Aorta (tissue), 5 donors: ENCODE results near the gene ZDHHC11B. TPM values are rescaled to one million over a fixed set of nuclear protein-coding genes. Genes with fewer than 3 reads are reported as not detected.
"Not testable (repeated sequence)": the region's sequence is repeated elsewhere in the genome, so short reads cannot be mapped to it uniquely, and the experiment has no call there.

Experiments used
- ATAC-seq: fragments of 200-7000 bp; cut with Tn5 transposase; one replicate; pipeline ENCODE4 v1.9.1; 2022; ENCODE audit warnings: moderate library complexity; ENCODE audit not compliant: low FRiP score
- DNase-seq, 2 donors: peaks; one replicate each; pipeline ENCODE4 v3.0.0-alpha.2; 2020
- H3K27ac ChIP-seq, 2 donors: one replicate each; pipeline ENCODE4 v1.5.1; 2013; ENCODE audit warnings: low read length in 2 of 2, mild to moderate bottlenecking in 2 of 2, moderate library complexity in 2 of 2, control low read depth in 1 of 2, inconsistent platforms in 1 of 2, low read depth in 1 of 2
- H3K27me3 ChIP-seq, 2 donors: one replicate each; pipeline ENCODE4 v1.6.1; 2013; ENCODE audit warnings: control low read depth in 1 of 2, low read length in 1 of 2, mild to moderate bottlenecking in 1 of 2, moderate library complexity in 1 of 2; ENCODE audit not compliant: insufficient read depth in 2 of 2, control insufficient read depth in 1 of 2
- H3K36me3 ChIP-seq, 2 donors: one replicate each; pipeline ENCODE4 v1.6.1; 2013; ENCODE audit warnings: control low read depth in 1 of 2, low read length in 1 of 2, mild to moderate bottlenecking in 1 of 2; ENCODE audit not compliant: insufficient read depth in 2 of 2, control insufficient read depth in 1 of 2
- H3K4me1 ChIP-seq, 2 donors: one replicate each; pipeline ENCODE4 v1.6.1; 2013; ENCODE audit warnings: low read length in 2 of 2, control low read depth in 1 of 2, mild to moderate bottlenecking in 1 of 2, moderate library complexity in 1 of 2; ENCODE audit not compliant: insufficient read depth in 2 of 2, control insufficient read depth in 1 of 2
- H3K4me3 ChIP-seq, 2 donors: one replicate each; pipeline ENCODE4 v1.5.1; 2013; ENCODE audit warnings: low read length in 2 of 2, control low read depth in 1 of 2, mild to moderate bottlenecking in 1 of 2
- H3K9me3 ChIP-seq: one replicate; pipeline ENCODE4 v1.6.1; 2013; ENCODE audit warnings: mild to moderate bottlenecking, low read length; ENCODE audit not compliant: control insufficient read depth
- WGBS, 2 donors: extraction: QIAGEN DNeasy Blood & Tissue Kit; methylation state at CpG; one replicate each; pipeline ENCODE4 v1.1.7; 2013; 5-methylcytosine and 5-hydroxymethylcytosine counted together
- intact Hi-C, 2 donors: fragments of 100-400 bp; cut with DNase I; formaldehyde crosslinking; loops; one replicate each; pipeline versions ENCODE4 v1.14.2 to v1.15.0; 2022
- polyA plus RNA-seq, 2 donors: library from polyadenylated mRNA; stranded (reverse); fragments of 200-250 nt; gene quantifications; one replicate each; pipeline ENCODE4 v1.2.3, GENCODE V29; 2013
- total RNA-seq, 2 donors: library from RNA; stranded (reverse); fragmentation: NEBNext Ultra II Directional; extraction: Animal tissue kit (Norgen Biotek cat#: 25700); gene quantifications; one replicate each; pipeline ENCODE4 v1.2.1, GENCODE V29; 2021
- donor health status: healthy with polysubstance abuse.
- donor health status: Bipolar disorder and iron deficiency.
- donor health status: DM: no; HTN: no; CAD: no.
- donor health status: DM: no; HTN: no; CAD: no.
- donor health status: DM: yes; HTN: yes; CAD: no.

The ZDHHC11B gene
- total and polyA plus RNA-seq, 4 donors, result 2.0 to 17.7 (median 5.2) TPM

- WGBS, 2 donors, result 3 to 5% methylated on average over 9 to 14 of the region's 22 CpGs
- H3K4me1 ChIP-seq, H3K4me3 ChIP-seq, H3K27ac ChIP-seq, intact Hi-C loops, H3K36me3 ChIP-seq, H3K9me3 ChIP-seq, H3K27me3 ChIP-seq: not testable (repeated sequence)
- peak in 1 of 2 donors; percentile 82 for DNase-seq
- peak; percentile 31 for ATAC-seq
Measured at GRCh38 chr5:694042-694431, 90.5 kb downstream of the ZDHHC11B start.

GRCh38 chr5:693271-694041 lies 91.1 kb downstream of the ZDHHC11B start, which contains the start of gene TPPP:
TSS of gene TPPP (minus strand) at chr5:693352. CDS start at chr5:678060, 15,292 bp downstream.
- peak within 1 kb of the TSS; percentile 47 to 87 for H3K4me3 ChIP-seq
- H3K27ac ChIP-seq, H3K36me3 ChIP-seq, intact Hi-C loops, H3K27me3 ChIP-seq, H3K4me1 ChIP-seq, H3K9me3 ChIP-seq: not testable (repeated sequence)
- peak; percentile 88 for ATAC-seq
- peak; percentile 92 to 100 for DNase-seq
- WGBS, 2 donors, result 1 to 2% methylated on average over 32 to 90 of the region's 109 CpGs

GRCh38 chr5:692529-693041 lies 91.9 kb downstream of the ZDHHC11B start:
- WGBS, 2 donors, result 1% methylated on average over 31 to 41 of the region's 41 CpGs
- H3K9me3 ChIP-seq, H3K27ac ChIP-seq, ATAC-seq, H3K36me3 ChIP-seq, H3K4me1 ChIP-seq, intact Hi-C loops, H3K27me3 ChIP-seq: not testable (repeated sequence)
- DNase-seq, result peak in 1 of 2 donors; percentile 77
- peak overlapping the region; percentile 47 to 87 for H3K4me3 ChIP-seq

- intact Hi-C loops, result no loop called here
- ATAC-seq (no peak), DNase-seq (no peak)
- Histone ChIP-seq H3K4me1 (no peaks in the 10 kb centered on the region), H3K27ac (no peak overlapping the region), H3K4me3 (peak overlapping the region; percentile 21 to 47), H3K9me3 (no peaks in the 10 kb centered on the region), H3K36me3 (no peaks in the 10 kb centered on the region), H3K27me3 (no peaks in the 10 kb centered on the region)
- WGBS, 2 donors, result 17 to 20% methylated on average over 2 of the region's 2 CpGs
Measured at GRCh38 chr5:691817-692528, 92.6 kb downstream of the ZDHHC11B start.

GRCh38 chr5:691049-691448 lies 93.5 kb downstream of the ZDHHC11B start:
- DNase-seq, H3K27ac ChIP-seq, H3K4me3 ChIP-seq, H3K36me3 ChIP-seq, H3K27me3 ChIP-seq, H3K4me1 ChIP-seq, intact Hi-C loops, H3K9me3 ChIP-seq: not testable (repeated sequence)
- peak; percentile 63 for ATAC-seq
- WGBS, 2 donors, result no CpG with 5 or more reads among the region's 23 CpGs

GRCh38 chr5:690293-690692 lies 94.2 kb downstream of the ZDHHC11B start:
- intact Hi-C loops, result not testable (repeated sequence)

GRCh38 chr5:688348-689010 lies 96.0 kb downstream of the ZDHHC11B start:
- not testable (repeated sequence) for H3K4me3 ChIP-seq, ATAC-seq
- intact Hi-C loops, result loop anchor here in 1 of 2 donors (5.0 kb wide), 1 partner anchor 89 kb away; no protein-coding TSS in a partner anchor

More at GRCh38 chr5:690293-690692, 94.2 kb downstream of the ZDHHC11B start:
- H3K4me1 ChIP-seq, H3K36me3 ChIP-seq, H3K9me3 ChIP-seq, H3K4me3 ChIP-seq, H3K27ac ChIP-seq, ATAC-seq, DNase-seq, H3K27me3 ChIP-seq: not testable (repeated sequence)
- no CpG with 5 or more reads among the region's 12 CpGs for WGBS, 2 donors

GRCh38 chr5:686936-687335 lies 97.6 kb downstream of the ZDHHC11B start:
- not testable (repeated sequence) for ATAC-seq, H3K27ac ChIP-seq, H3K9me3 ChIP-seq, H3K4me3 ChIP-seq, H3K4me1 ChIP-seq, H3K36me3 ChIP-seq, H3K27me3 ChIP-seq
- DNase-seq, result peak in 1 of 2 donors; percentile 71
- 89 to 100% methylated on average over 2 to 12 of the region's 12 CpGs for WGBS, 2 donors
- intact Hi-C loops, result loop anchor here in 1 of 2 donors (5.0 kb wide), 1 partner anchor 90 kb away; no protein-coding TSS in a partner anchor

More at GRCh38 chr5:688348-689010, 96.0 kb downstream of the ZDHHC11B start:
- H3K9me3 ChIP-seq, H3K27me3 ChIP-seq, H3K27ac ChIP-seq, H3K4me1 ChIP-seq, H3K36me3 ChIP-seq: not testable (repeated sequence)
- 86 to 87% methylated on average over 16 to 20 of the region's 30 CpGs for WGBS, 2 donors
- peak in 1 of 2 donors; percentile 80 for DNase-seq
